Endothelial cell of umbilical vein (primary cell): ENCODE results near the gene ATXN1L. TPM values are rescaled to one million over a fixed set of nuclear protein-coding genes. Genes with fewer than 3 reads are reported as not detected.

Experiments
- BruUV-seq: library from RNA; stranded (reverse); fragments of 400-500 nt; replicated peaks from 2 replicates; lab custom pipeline; 2021; lab: Mats Ljungman, UMichigan
- CTCF ChIA-PET: fragments of 300-600, 350-600 bp; sonication (Branson Sonifier 250); formaldehyde crosslinking; loops from one replicate; lab custom pipeline; 2021; ENCODE audit warnings: antibody characterized with exemption, inconsistent platforms; lab: Charles Lee
- POLR2A ChIA-PET: fragments of 300-600, 350-600 bp; sonication (Branson Sonifier 250); formaldehyde crosslinking; loops from one replicate; lab custom pipeline; 2021; ENCODE audit warnings: antibody characterized with exemption, inconsistent platforms; lab: Charles Lee
- DNase-seq: peaks from one replicate; pipeline ENCODE4 v3.0.0-alpha.2; 2011; ENCODE audit warnings: low read depth, low spot score
- FAIRE-seq: peaks from 2 replicates; lab custom pipeline; 2011; peaks lifted over from hg19 to GRCh38; lab: Jason Lieb, UNC
- H2AFZ ChIP-seq: 2 replicates; pipeline ENCODE4 v1.6.0; 2012; ENCODE audit warnings: low read depth, low read length, control low read depth, inconsistent platforms
- H3K27ac ChIP-seq: 2 replicates; pipeline ENCODE4 v1.5.1; 2011; ENCODE audit warnings: low read depth, mild to moderate bottlenecking, control low read depth, low read length, moderate library complexity; ENCODE audit not compliant: insufficient read depth
- H3K27me3 ChIP-seq, 2 experiments: 2 replicates each; pipeline versions ENCODE4 v1.6.0 to v1.6.1; 2011; ENCODE audit warnings: low read length in 2 of 2, mixed read lengths in 1 of 2; ENCODE audit not compliant: control insufficient read depth in 2 of 2, insufficient read depth in 2 of 2
- H3K36me3 ChIP-seq, 2 experiments: 2 replicates in 1 of 2; 3 replicates in 1 of 2; pipeline ENCODE4 v1.5.1; 2011; ENCODE audit warnings: low read length in 2 of 2, mild to moderate bottlenecking in 1 of 2, moderate library complexity in 1 of 2; ENCODE audit not compliant: control insufficient read depth in 2 of 2, insufficient read depth in 2 of 2; ENCODE audit errors: extremely low read depth in 1 of 2
- H3K4me1 ChIP-seq: 3 replicates; pipeline ENCODE4 v1.5.1; 2011; ENCODE audit warnings: mild to moderate bottlenecking, low read length; ENCODE audit not compliant: control insufficient read depth, insufficient read depth; ENCODE audit errors: extremely low read depth
- H3K4me2 ChIP-seq: 2 replicates; pipeline ENCODE4 v1.6.1; 2011; ENCODE audit warnings: low read length, control low read depth, mixed read lengths; ENCODE audit not compliant: insufficient read depth
- H3K4me3 ChIP-seq, 3 experiments: fragments of 200-600 bp in 1 of 3; sonication (generic), shearing (Covaris generic) in 1 of 3; replicated peaks in 1 of 3; 2 replicates each; pipeline ENCODE4 v1.5.1; 2011 to 2016; ENCODE audit warnings: control low read depth in 3 of 3, low read length in 3 of 3, mild to moderate bottlenecking in 2 of 3, inconsistent platforms in 1 of 3, low read depth in 1 of 3, moderate library complexity in 1 of 3; ENCODE audit not compliant: insufficient read depth in 1 of 3
- H3K79me2 ChIP-seq: 2 replicates; pipeline ENCODE4 v1.6.0; 2012; ENCODE audit warnings: low read length, inconsistent platforms; ENCODE audit not compliant: control insufficient read depth, insufficient read depth
- H3K9ac ChIP-seq: replicated peaks from 2 replicates; pipeline ENCODE3; 2011; ENCODE audit warnings: low read length, control low read depth; ENCODE audit not compliant: insufficient read depth; ENCODE audit errors: extremely low read depth
- H3K9me1 ChIP-seq: replicated peaks from 3 replicates; pipeline ENCODE4 v1.6.0; 2011; ENCODE audit warnings: mild to moderate bottlenecking, low read length; ENCODE audit not compliant: control insufficient read depth, insufficient read depth; ENCODE audit errors: extremely low read depth
- H3K9me3 ChIP-seq: replicated peaks from 2 replicates; pipeline ENCODE4 v1.5.1; 2012; ENCODE audit warnings: low read length, inconsistent platforms; ENCODE audit not compliant: control insufficient read depth, insufficient read depth
- H4K20me1 ChIP-seq: replicated peaks from 2 replicates; pipeline ENCODE3; 2011; ENCODE audit warnings: mild to moderate bottlenecking, low read length; ENCODE audit not compliant: control insufficient read depth, insufficient read depth; ENCODE audit errors: extremely low read depth
- GATA2 ChIP-seq: IDR thresholded peaks from 2 replicates; pipeline ENCODE4 v1.7.0; 2011; ENCODE audit warnings: low read depth, mild to moderate bottlenecking, moderate library complexity, mixed read lengths, low read length; ENCODE audit not compliant: insufficient read length, insufficient read depth
- JUN ChIP-seq: IDR thresholded peaks from 2 replicates; pipeline ENCODE4 v1.6.1; 2011; ENCODE audit warnings: borderline replicate concordance, low read depth; ENCODE audit not compliant: insufficient read length, insufficient read depth
- MAX ChIP-seq: IDR thresholded peaks from 2 replicates; pipeline ENCODE4 v1.6.1; 2011; ENCODE audit not compliant: insufficient read depth, insufficient read length
- POLR2AphosphoS5 ChIP-seq: IDR thresholded peaks from 2 replicates; pipeline ENCODE4 v1.6.1; 2012; ENCODE audit warnings: low read depth, mild to moderate bottlenecking, control low read depth, low read length, moderate library complexity; ENCODE audit not compliant: insufficient read depth
- dilution Hi-C: fragments of 300-500 bp; cut with MboI; formaldehyde crosslinking; loops from one replicate; pipeline ENCODE4 v1.15.0; 2019; ENCODE audit warnings: low sequenced_read_pairs; ENCODE audit not compliant: extremely low pct_ligation_motif_present
- intact Hi-C: fragments of 100-400 bp; cut with micrococcal nuclease; formaldehyde crosslinking; loops from one replicate; pipeline ENCODE4 v1.10.0; 2022
- polyA plus RNA-seq, 4 experiments: library from polyadenylated mRNA; depleted of rRNA in 3 of 4; stranded (reverse) in 3 of 4; unstranded in 1 of 4; fragments of >200 nt; gene quantifications; 2 replicates each; pipeline versions ENCODE4 v1.2.1 to v1.2.3, GENCODE V29; 2011 to 2012; ENCODE audit warnings: missing spikeins in 1 of 4
- total RNA-seq: library from RNA; stranded (reverse); gene quantifications from 2 replicates; pipeline ENCODE4 v1.2.3, GENCODE V29; 2021

Gene ATXN1L
- total and polyA plus RNA-seq, 2 donors (not counting 3 experiments of a cell fraction or from before 2014, with no cell fraction given), result 15.6 to 23.9 TPM

- H3K4me3 ChIP-seq, result peak overlapping the region; percentile 70 to 91 (median 83)
- DNase-seq, result peak; percentile 21
- H3K79me2 ChIP-seq, result peaks cover 24% of the 10 kb centered on the region
- H3K9me3 ChIP-seq, result no peaks in the 10 kb centered on the region
- peak overlapping the region; percentile 99 for H2AFZ ChIP-seq
- ChIA-PET POLR2A (interaction anchor here (0.7 kb wide), 1 partner anchor 11 kb away, joined by 3 read pairs; no protein-coding TSS in a partner anchor), CTCF (interaction anchor here (0.6 to 1.1 kb wide), 2 partner anchors 36 to 115 kb away, joined by 3 to 6 read pairs; no protein-coding TSS in a partner anchor)
- H3K9me1 ChIP-seq, result no peaks in the 10 kb centered on the region
- H4K20me1 ChIP-seq, result no peaks in the 10 kb centered on the region
- intact Hi-C loops, result loop anchor here (1.0 to 5.0 kb wide), 3 partner anchors 36 to 116 kb away; partner anchors contain the start of gene IST1
- peak overlapping the region; percentile 95 for H3K9ac ChIP-seq
- peak overlapping the region; percentile 92 for H3K4me2 ChIP-seq
- TF ChIP-seq GATA2 (no peak), POLR2AphosphoS5 (no peak)
- FAIRE-seq, result peak; percentile 50
- H3K36me3 ChIP-seq, result peaks cover 9 to 22% of the 10 kb centered on the region in 2 experiments
- peak overlapping the region; percentile 88 for H3K27ac ChIP-seq
- peaks cover 12% of the 10 kb centered on the region for H3K4me1 ChIP-seq
- H3K27me3 ChIP-seq, result no peaks in the 10 kb centered on the region
- dilution Hi-C loops, result loop anchor here (10.0 kb wide), 1 partner anchor 62 kb away; no protein-coding TSS in a partner anchor
- no TSS peak for BruUV-seq
These were observed 655 bp downstream of the ATXN1L start for GRCh38 chr16:71846431-71846830.

- H3K79me2 ChIP-seq, result peaks cover 24% of the 10 kb centered on the region
- intact Hi-C loops, result loop anchor here (2.0 to 5.0 kb wide), 2 partner anchors 48 to 115 kb away; partner anchors contain the start of gene IST1
- peaks cover 9 to 25% of the 10 kb centered on the region in 2 experiments for H3K36me3 ChIP-seq
- no peaks in the 10 kb centered on the region for H4K20me1 ChIP-seq
- no peaks in the 10 kb centered on the region for H3K9me1 ChIP-seq
- no peak overlapping the region for H3K27ac ChIP-seq
- TF ChIP-seq MAX, result no peak
- no peak for TF ChIP-seq JUN
- CTCF ChIA-PET, result interaction anchor here (1.1 kb wide), 1 partner anchor 36 kb away, joined by 6 read pairs; no protein-coding TSS in a partner anchor
- H3K4me1 ChIP-seq, result peaks cover 12% of the 10 kb centered on the region
- BruUV-seq, result TSS peak; percentile 33
- dilution Hi-C loops, result loop anchor here (10.0 kb wide), 1 partner anchor 62 kb away; no protein-coding TSS in a partner anchor
- peak overlapping the region; percentile 92 for H3K4me2 ChIP-seq
- no peaks in the 10 kb centered on the region for H3K27me3 ChIP-seq
- DNase-seq, result no peak
- POLR2A ChIA-PET, result interaction anchor here (0.7 kb wide), 1 partner anchor 10 kb away, joined by 3 read pairs; no protein-coding TSS in a partner anchor
- peak overlapping the region in 1 of 3 experiments; percentile 91 for H3K4me3 ChIP-seq
- H3K9me3 ChIP-seq, result no peaks in the 10 kb centered on the region
- FAIRE-seq, result no peak
- H2AFZ ChIP-seq, result no peak overlapping the region
- H3K9ac ChIP-seq, result no peak overlapping the region
These were observed 1.3 kb downstream of the ATXN1L start for GRCh38 chr16:71847096-71847495.
